GM21515 (cell line): ENCODE data around the gene FBXO21.
"Not testable (repeated sequence)": the region's sequence is repeated elsewhere in the genome, so short reads cannot be mapped to it uniquely, and the experiment has no call there.

Experiments used
- ATAC-seq: cut with Tn5 transposase; IDR thresholded peaks from one replicate; pipeline ENCODE4 v1.9.1; 2021; ENCODE audit not compliant: unreplicated experiment

FBXO21 gene

GRCh38 chr12:117111821-117112595, 78.3 kb downstream of the FBXO21 start:
- ATAC-seq, result no peak

GRCh38 chr12:117111386-117111785, 78.9 kb downstream of the FBXO21 start:
- ATAC-seq, result no peak

DNA sequence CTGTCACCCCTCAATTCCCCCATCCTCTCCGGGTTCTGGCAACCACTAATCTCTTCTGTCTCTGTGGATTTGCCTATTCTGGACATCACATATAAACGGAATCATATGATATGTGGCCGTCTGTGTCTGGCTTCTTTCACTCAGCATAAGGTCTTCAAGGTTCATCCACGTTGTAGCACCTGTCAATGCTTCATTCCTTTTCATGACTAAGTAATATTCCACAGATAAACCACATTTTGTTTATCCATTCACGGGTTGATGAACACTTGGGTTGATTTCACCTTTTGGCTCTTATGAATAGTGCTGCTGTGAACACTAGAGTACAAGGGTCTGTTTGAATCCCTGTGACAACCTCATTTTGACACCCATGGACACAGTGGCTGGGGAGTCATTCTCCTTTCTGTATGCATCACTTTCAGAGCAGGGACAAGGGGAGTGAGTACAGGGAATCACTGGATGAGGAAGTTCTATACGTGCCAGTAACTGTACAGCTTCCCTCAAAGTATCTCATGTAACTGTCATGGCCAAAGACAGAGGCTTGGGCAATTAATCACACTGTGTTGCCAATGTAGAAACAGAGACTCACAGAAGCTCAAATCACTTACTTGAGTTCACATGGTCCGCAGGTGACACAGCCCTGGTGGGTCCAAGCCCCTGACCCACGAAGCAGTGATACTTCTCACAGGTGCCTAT, 80.2 kb downstream of the FBXO21 start:
- no peak for ATAC-seq

DNA sequence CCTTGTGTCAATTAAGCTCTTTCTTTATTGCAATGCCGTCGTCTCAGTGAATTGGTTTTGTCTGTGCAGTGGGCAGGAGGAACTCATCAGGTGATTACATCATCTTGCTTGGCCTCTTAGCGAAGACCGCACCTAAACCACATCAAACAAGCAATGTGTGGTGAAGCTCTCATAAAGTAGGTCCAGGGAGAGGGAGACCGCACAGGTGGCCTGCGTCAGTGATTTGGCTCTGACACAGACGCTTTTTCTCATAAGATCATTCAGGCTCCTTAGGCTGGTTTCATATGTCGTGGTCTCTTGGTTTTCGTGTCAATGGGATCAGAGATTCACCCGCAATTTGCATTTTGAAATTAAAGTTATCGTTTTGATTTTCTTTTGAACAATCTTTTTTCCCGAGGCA, 84.4 kb downstream of the FBXO21 start:
- no peak for ATAC-seq

DNA sequence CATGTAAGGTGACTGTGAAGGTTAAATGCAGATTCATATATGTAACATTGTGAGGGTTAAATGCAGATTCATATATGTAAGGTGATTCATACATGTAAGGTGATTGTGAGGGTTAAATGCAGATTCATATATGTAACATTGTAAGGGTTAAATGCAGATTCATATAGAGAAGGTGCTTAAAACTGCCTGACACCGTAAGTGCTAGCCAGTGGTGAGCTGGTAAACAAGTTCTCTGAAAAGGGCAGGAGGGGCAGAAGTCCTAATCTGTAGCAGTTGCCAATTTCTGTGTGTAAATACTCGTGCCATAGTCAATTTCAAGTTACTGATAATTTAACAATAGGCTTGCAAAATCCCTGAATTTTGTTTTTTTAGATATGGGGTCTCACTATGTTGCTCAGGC, 86.3 kb downstream of the FBXO21 start:
- not testable (repeated sequence) for ATAC-seq

- no peak for ATAC-seq
These were observed 87.5 kb downstream of the FBXO21 start for GRCh38 chr12:117102800-117103181.

GRCh38 chr12:117101953-117102799, 88.1 kb downstream of the FBXO21 start:
- ATAC-seq, result no peak

- ATAC-seq, result no peak
These were observed 89.2 kb downstream of the FBXO21 start for GRCh38 chr12:117100851-117101673.

DNA sequence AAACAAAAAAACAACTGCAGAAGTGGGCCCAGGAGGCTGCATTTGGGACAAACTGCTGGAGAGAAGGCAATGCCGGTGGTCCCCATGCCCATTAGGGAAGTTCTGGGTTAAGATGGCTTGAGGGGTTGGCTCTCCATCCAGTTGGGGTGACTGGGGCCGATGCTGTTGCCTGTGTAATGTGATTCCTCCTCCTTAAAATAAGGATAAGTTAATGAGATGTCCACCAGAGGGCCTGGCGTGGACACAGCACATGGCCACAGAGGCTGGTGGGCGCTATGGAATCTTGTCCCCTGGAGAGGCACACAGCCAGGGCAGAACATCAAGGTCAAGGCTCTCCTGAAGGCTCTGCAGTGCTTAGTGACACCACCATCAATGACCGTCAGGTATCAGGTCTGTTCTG, 90.0 kb downstream of the FBXO21 start:
- ATAC-seq, result no peak

DNA sequence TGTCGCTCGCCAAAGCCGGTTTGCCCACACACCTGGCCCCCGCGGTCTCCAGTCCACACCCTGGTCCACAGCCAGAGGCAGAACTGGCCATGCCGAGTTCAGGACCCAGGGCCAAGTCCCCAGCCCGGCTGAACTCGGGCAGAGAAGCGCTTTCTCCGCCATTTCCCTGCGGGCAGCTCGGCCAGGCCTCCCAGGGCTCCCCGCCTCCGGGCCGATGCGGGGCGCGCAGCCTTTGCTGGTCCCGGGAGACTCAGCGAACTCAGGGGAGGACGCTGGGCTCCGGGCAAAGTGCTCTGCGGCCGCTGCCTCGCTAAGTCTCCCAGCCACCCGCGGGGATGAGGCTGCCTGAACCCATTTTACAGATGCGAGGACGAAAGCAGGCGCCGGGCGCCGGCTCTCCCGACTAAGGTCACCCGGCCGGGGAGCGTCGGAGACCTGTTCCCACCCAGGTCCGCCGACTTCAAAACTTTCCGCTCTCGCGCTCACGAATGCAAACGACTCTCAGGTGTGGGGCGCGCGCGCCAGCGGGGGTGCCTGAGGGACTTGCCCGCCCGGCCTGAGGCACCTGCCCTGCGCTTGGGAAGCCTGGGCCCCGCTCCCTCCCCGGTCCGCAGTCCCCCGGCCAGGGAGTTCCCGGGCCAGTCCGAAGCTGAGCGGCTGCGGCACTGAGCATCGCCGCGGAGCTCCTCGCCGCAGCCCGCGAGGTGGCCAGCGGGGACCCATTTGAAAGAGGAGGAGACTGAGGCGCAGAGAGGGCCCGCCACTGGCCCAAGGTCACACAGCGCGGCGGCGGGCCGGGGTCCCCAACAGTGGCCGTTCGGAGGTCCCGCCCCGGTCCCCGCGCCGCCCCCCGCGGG, 91.7 kb downstream of the FBXO21 start:
- ATAC-seq, result peak; percentile 34

- no peak for ATAC-seq
These were observed 92.3 kb downstream of the FBXO21 start for GRCh38 chr12:117098024-117098360.

DNA sequence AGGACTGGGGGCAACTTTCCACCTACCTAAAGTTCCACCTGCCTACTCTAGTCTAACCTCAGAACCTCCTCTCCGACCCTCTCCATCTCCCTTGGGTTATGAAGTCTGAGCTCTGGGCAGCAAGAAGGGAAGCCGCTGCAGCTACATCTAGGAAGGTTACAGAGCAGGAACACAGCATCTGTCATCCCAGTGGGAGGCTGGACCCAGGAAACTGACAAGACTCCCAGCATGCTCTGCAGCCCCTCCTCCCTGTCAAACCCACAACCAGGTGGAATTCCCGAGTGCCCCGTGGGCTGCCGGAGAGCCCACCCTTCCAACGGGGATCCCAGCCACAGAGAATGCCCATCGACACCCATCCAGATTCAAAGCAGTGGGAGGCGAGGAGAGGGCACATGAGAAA, 93.1 kb downstream of the FBXO21 start:
- ATAC-seq, result no peak

DNA sequence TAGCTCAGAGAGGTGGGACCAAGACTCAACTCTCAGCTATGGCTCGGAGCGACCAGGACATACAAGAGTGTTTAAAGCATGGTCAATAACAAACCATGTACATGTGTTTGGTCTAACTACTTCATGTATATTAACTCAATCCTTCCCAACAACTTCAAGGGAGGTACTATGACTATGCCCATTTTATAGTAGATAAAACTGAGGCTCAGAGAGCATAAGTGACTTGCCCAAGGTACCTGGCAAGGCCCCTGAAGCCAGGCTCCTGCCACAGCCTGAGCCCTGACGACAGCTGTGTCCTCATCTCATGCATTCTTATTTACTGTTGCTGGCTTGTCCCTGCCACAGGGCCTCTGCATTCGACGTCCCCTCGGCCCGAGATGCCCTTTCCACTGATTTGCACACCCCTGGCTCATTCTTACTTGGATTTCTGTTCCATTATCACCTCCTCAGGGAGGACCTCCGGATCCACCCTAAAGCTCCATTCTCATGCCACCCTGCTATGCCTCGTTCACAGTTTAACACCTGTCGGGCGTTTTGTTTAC, 93.7 kb downstream of the FBXO21 start:
- ATAC-seq, result no peak

- not testable (repeated sequence) for ATAC-seq
These were observed 95.1 kb downstream of the FBXO21 start for GRCh38 chr12:117095191-117095590.

DNA sequence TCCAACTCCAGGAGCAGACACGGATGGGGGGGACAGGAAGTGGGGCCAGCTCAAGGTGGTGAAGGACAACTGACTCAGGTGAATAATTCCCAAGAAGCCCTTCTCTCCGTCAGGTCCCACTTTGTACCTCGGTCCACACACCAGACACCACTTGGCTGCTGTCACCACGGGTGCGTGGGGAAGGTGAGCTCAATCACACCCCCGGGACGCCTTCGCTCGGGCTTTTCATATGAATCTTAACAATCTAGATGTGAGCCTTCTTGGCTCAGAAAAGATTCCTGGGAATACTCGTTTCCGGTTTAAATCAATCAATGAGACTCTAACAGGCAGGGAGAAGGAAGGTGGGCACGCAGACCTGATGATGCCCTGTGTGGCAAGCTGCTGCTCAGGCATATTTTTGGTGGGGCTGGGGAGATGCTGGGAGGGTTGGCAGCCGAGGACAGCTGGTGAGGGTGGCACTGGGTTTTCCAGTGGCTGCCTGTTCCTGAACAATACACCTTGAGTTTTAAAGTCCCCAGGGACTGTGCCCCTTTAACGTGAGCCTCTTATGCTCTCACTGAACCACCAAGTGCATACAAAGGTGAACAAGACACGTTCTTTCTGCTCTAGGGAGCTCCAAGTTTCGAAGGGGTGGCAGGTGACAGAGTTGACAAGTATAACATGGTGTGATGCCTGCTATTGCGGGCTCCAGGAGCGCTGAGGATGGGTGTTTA, 96.2 kb downstream of the FBXO21 start:
- ATAC-seq, result no peak

DNA sequence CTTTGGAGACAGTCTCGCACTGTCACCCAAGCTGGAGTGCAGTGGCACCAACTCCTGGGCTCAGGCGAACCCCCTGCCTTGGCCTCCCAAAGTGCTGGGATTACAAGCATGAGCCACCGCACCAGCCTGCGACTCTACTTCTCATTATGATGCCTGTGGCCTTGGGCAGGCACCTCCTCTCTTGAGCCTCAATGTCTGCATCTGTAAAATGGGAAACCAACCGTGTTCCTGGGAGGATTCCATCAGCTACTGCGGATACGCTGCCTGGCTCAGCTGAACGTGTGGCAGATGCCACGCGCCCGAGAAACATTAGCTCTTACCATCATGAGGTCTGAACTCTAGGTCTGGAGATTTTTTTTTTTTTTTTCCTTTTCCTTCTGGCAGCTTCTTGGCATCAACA, 96.8 kb downstream of the FBXO21 start:
- no peak for ATAC-seq

- no peak for ATAC-seq
These were observed 97.4 kb downstream of the FBXO21 start for GRCh38 chr12:117092886-117093285.

- no peak for ATAC-seq
These were observed 97.8 kb downstream of the FBXO21 start for GRCh38 chr12:117092511-117092780.
